GM12878 (cell line): ENCODE measurements around the gene SLC8B1.

Experiments
- BRCA1 ChIP-seq: IDR thresholded peaks from 2 replicates; pipeline ENCODE4 v1.6.1; 2011; ENCODE audit warnings: low read depth, low read length, improper control_type of control experiment
- EP300 ChIP-seq, 2 experiments: fragments of 150-350 bp in 1 of 2; IDR thresholded peaks; 2 replicates each; pipeline ENCODE4 v1.6.1; 2011 to 2012; ENCODE audit warnings: low read depth in 2 of 2, low read length in 2 of 2, borderline replicate concordance in 1 of 2, improper control_type of control experiment in 1 of 2, inconsistent platforms in 1 of 2; ENCODE audit not compliant: control insufficient read depth in 1 of 2
- POLR2A ChIP-seq: IDR thresholded peaks from 2 replicates; pipeline ENCODE4 v1.6.1; 2011; ENCODE audit warnings: low read depth, mild to moderate bottlenecking, low read length
- TCF12 ChIP-seq: IDR thresholded peaks from 2 replicates; pipeline ENCODE4 v1.6.1; 2011; ENCODE audit warnings: low read depth, mild to moderate bottlenecking, low read length
- TF ChIP-seq, protein P1 (sequence below): IDR thresholded peaks from 2 replicates; pipeline ENCODE4 v1.6.1; 2012; ENCODE audit warnings: low read depth, low read length, improper control_type of control experiment
- TF ChIP-seq, protein P2 (sequence below): fragments of 450-650 bp; formaldehyde crosslinking; IDR thresholded peaks from 2 replicates; pipeline ENCODE4 v1.5.0; 2022; ENCODE audit warnings: mild to moderate bottlenecking, missing genetic modification characterization
- TF ChIP-seq, protein P3 (sequence below), 3 experiments: IDR thresholded peaks in 2 of 3; conservative IDR thresholded peaks in 1 of 3; 2 replicates each; pipeline ENCODE4 v1.5.1; 2011; ENCODE audit warnings: low read depth in 3 of 3, low read length in 3 of 3, mild to moderate bottlenecking in 3 of 3, control low read depth in 2 of 3, moderate library complexity in 2 of 3, inconsistent platforms in 1 of 3, mixed read lengths in 1 of 3; ENCODE audit not compliant: control insufficient read depth in 2 of 3, insufficient read depth in 1 of 3; ENCODE audit errors: extremely low read depth in 1 of 3
- TF ChIP-seq, protein P4 (sequence below): IDR thresholded peaks from 2 replicates; pipeline ENCODE4 v1.6.1; 2012; ENCODE audit warnings: low read depth, low read length, improper control_type of control experiment
- TF ChIP-seq, protein P5 (sequence below): IDR thresholded peaks from 2 replicates; pipeline ENCODE4 v1.6.1; 2012; ENCODE audit warnings: mild to moderate bottlenecking, low read depth, low read length

DNA sequence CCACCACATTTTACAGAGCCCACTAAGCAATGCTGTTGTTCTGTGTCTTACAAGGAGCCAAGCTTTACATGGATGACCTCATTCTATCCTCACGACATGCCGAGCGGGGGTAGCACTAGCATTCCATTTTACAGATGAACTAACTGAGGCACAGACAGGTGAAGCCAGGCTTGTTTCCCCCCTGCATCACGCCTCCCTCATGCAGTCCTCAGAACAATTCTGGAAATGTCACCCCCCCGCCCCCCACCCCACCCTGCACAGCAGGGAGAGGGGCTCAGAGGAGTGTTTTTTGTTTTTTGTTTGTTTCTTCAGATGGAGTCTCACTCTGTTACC lies 1.5 kb downstream of the SLC8B1 start:
- TF ChIP-seq, protein P1, sequence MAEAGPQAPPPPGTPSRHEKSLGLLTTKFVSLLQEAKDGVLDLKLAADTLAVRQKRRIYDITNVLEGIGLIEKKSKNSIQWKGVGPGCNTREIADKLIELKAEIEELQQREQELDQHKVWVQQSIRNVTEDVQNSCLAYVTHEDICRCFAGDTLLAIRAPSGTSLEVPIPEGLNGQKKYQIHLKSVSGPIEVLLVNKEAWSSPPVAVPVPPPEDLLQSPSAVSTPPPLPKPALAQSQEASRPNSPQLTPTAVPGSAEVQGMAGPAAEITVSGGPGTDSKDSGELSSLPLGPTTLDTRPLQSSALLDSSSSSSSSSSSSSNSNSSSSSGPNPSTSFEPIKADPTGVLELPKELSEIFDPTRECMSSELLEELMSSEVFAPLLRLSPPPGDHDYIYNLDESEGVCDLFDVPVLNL, result no peak
- TF ChIP-seq, protein P2, sequence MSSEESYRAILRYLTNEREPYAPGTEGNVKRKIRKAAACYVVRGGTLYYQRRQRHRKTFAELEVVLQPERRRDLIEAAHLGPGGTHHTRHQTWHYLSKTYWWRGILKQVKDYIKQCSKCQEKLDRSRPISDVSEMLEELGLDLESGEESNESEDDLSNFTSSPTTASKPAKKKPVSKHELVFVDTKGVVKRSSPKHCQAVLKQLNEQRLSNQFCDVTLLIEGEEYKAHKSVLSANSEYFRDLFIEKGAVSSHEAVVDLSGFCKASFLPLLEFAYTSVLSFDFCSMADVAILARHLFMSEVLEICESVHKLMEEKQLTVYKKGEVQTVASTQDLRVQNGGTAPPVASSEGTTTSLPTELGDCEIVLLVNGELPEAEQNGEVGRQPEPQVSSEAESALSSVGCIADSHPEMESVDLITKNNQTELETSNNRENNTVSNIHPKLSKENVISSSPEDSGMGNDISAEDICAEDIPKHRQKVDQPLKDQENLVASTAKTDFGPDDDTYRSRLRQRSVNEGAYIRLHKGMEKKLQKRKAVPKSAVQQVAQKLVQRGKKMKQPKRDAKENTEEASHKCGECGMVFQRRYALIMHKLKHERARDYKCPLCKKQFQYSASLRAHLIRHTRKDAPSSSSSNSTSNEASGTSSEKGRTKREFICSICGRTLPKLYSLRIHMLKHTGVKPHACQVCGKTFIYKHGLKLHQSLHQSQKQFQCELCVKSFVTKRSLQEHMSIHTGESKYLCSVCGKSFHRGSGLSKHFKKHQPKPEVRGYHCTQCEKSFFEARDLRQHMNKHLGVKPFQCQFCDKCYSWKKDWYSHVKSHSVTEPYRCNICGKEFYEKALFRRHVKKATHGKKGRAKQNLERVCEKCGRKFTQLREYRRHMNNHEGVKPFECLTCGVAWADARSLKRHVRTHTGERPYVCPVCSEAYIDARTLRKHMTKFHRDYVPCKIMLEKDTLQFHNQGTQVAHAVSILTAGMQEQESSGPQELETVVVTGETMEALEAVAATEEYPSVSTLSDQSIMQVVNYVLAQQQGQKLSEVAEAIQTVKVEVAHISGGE, result no peak
- TF ChIP-seq, protein P3, sequence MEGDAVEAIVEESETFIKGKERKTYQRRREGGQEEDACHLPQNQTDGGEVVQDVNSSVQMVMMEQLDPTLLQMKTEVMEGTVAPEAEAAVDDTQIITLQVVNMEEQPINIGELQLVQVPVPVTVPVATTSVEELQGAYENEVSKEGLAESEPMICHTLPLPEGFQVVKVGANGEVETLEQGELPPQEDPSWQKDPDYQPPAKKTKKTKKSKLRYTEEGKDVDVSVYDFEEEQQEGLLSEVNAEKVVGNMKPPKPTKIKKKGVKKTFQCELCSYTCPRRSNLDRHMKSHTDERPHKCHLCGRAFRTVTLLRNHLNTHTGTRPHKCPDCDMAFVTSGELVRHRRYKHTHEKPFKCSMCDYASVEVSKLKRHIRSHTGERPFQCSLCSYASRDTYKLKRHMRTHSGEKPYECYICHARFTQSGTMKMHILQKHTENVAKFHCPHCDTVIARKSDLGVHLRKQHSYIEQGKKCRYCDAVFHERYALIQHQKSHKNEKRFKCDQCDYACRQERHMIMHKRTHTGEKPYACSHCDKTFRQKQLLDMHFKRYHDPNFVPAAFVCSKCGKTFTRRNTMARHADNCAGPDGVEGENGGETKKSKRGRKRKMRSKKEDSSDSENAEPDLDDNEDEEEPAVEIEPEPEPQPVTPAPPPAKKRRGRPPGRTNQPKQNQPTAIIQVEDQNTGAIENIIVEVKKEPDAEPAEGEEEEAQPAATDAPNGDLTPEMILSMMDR (IDR thresholded peaks at IDR 0.05 in 2 of 3, conservative IDR thresholded peaks at IDR 0.05 in 1 of 3; ENCODE audit: control insufficient read depth in 2 of 3, extremely low read depth in 1 of 3, insufficient read depth in 1 of 3, low read depth in 3 of 3, low read length in 3 of 3), result no peak
- TF ChIP-seq, protein P4, sequence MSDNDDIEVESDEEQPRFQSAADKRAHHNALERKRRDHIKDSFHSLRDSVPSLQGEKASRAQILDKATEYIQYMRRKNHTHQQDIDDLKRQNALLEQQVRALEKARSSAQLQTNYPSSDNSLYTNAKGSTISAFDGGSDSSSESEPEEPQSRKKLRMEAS, result no peak
- TF ChIP-seq POLR2A (no peak), EP300 (IDR thresholded peaks at IDR 0.05; ENCODE audit: borderline replicate concordance in 1 of 2, control insufficient read depth in 1 of 2, low read depth in 2 of 2, low read length in 2 of 2) (no peak), BRCA1 (no peak), TCF12 (no peak)
- TF ChIP-seq, protein P5, sequence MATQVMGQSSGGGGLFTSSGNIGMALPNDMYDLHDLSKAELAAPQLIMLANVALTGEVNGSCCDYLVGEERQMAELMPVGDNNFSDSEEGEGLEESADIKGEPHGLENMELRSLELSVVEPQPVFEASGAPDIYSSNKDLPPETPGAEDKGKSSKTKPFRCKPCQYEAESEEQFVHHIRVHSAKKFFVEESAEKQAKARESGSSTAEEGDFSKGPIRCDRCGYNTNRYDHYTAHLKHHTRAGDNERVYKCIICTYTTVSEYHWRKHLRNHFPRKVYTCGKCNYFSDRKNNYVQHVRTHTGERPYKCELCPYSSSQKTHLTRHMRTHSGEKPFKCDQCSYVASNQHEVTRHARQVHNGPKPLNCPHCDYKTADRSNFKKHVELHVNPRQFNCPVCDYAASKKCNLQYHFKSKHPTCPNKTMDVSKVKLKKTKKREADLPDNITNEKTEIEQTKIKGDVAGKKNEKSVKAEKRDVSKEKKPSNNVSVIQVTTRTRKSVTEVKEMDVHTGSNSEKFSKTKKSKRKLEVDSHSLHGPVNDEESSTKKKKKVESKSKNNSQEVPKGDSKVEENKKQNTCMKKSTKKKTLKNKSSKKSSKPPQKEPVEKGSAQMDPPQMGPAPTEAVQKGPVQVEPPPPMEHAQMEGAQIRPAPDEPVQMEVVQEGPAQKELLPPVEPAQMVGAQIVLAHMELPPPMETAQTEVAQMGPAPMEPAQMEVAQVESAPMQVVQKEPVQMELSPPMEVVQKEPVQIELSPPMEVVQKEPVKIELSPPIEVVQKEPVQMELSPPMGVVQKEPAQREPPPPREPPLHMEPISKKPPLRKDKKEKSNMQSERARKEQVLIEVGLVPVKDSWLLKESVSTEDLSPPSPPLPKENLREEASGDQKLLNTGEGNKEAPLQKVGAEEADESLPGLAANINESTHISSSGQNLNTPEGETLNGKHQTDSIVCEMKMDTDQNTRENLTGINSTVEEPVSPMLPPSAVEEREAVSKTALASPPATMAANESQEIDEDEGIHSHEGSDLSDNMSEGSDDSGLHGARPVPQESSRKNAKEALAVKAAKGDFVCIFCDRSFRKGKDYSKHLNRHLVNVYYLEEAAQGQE, result no peak
